Activated naive CD8-positive, alpha-beta T cell treated with anti-CD3 and anti-CD28 coated beads, Interleukin-2, amount 50 U/mL, for 24 hours (primary cell): ENCODE results near the gene BORCS6.
"Not testable (repeated sequence)": the region's sequence is repeated elsewhere in the genome, so short reads cannot be mapped to it uniquely, and the experiment has no call there.

Experiments
- ATAC-seq: fragments of 150-1000 bp; cut with Tn5 transposase; one replicate; pipeline ENCODE4 v1.10.0; 2021
- DNase-seq: peaks from one replicate; pipeline ENCODE4 v3.0.0; 2021
- H3K27ac Mint-ChIP-seq: one replicate; pipeline ENCODE4 v1.8.0; 2021; ENCODE audit warnings: mild to moderate bottlenecking, mixed read lengths
- H3K27me3 Mint-ChIP-seq: one replicate; pipeline ENCODE4 v1.8.0; 2021; ENCODE audit warnings: mixed read lengths
- H3K36me3 Mint-ChIP-seq: one replicate; pipeline ENCODE4 v1.8.0; 2021; ENCODE audit warnings: low read depth, mixed read lengths
- H3K4me1 Mint-ChIP-seq: one replicate; pipeline ENCODE4 v1.8.0; 2021; ENCODE audit warnings: mixed read lengths
- H3K4me3 Mint-ChIP-seq: one replicate; pipeline ENCODE4 v1.8.0; 2021; ENCODE audit warnings: mild to moderate bottlenecking, moderate library complexity, mixed read lengths
- H3K9me3 Mint-ChIP-seq: one replicate; pipeline ENCODE4 v1.8.0; 2021; ENCODE audit warnings: mixed read lengths

Gene BORCS6

DNA sequence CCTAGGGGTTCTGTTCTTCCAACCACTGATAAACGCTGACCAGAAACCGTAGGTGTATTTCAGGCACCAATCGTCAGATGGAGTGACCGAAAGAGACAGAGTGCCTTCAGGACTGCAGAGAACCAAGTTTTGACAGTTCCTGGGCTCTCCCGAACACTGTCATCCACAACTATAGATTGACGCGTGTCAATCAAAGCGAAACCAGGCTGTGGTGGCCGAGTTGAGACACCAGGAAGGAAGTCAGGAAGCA lies 32.3 kb upstream of the BORCS6 start:
- Mint-ChIP-seq H3K4me1 (peaks cover 60% of the 10 kb centered on the region), H3K4me3 (peak overlapping the region; percentile 97), H3K27me3 (peaks cover 26% of the 10 kb centered on the region), H3K9me3 (no peaks in the 10 kb centered on the region), H3K36me3 (peaks cover 27% of the 10 kb centered on the region), H3K27ac (peak overlapping the region; percentile 99)
- DNase-seq (no peak), ATAC-seq (peak; percentile 39)

DNA sequence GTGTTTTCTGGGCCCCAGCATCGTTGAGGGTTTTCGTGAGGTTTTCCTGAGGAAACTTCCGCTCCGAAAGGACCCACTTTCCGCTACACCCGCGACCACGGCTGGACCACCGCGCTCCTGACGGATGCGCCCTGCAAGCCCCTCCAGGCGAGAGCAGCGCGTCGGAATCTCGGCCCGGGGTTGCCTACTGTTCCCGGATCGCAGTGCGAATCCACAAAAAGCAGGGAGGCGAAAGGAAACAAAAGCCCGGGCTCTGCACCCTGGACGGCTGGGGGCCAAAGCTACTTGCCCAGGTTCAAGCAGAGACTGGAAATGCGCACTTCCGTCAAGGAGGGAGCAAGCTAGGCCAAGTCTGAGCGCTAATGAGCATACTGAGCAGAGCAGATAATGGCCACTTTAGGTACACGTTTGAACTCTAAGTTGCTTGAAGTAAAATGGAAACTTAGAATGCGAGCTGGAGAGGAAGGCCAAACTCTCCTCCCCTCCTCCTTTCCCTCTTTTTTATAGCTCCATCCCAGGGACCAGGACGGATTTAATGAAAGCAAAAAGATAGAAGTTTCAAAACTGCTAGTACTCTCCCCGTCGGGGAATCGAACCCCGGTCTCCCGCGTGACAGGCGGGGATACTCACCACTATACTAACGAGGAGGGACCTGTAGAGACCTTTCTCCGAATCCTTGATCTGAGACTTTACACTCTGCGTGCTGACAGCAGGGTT lies 31.8 kb upstream of the BORCS6 start:
- peak overlapping the region; percentile 97 for H3K4me3 Mint-ChIP-seq
- DNase-seq, result peak; percentile 89
- ATAC-seq, result peak; percentile 50
- peaks cover 22% of the 10 kb centered on the region for H3K36me3 Mint-ChIP-seq
- H3K27me3 Mint-ChIP-seq, result peaks cover 23% of the 10 kb centered on the region
- H3K27ac Mint-ChIP-seq, result peak overlapping the region; percentile 99
- peaks cover 55% of the 10 kb centered on the region for H3K4me1 Mint-ChIP-seq
- no peaks in the 10 kb centered on the region for H3K9me3 Mint-ChIP-seq

DNA sequence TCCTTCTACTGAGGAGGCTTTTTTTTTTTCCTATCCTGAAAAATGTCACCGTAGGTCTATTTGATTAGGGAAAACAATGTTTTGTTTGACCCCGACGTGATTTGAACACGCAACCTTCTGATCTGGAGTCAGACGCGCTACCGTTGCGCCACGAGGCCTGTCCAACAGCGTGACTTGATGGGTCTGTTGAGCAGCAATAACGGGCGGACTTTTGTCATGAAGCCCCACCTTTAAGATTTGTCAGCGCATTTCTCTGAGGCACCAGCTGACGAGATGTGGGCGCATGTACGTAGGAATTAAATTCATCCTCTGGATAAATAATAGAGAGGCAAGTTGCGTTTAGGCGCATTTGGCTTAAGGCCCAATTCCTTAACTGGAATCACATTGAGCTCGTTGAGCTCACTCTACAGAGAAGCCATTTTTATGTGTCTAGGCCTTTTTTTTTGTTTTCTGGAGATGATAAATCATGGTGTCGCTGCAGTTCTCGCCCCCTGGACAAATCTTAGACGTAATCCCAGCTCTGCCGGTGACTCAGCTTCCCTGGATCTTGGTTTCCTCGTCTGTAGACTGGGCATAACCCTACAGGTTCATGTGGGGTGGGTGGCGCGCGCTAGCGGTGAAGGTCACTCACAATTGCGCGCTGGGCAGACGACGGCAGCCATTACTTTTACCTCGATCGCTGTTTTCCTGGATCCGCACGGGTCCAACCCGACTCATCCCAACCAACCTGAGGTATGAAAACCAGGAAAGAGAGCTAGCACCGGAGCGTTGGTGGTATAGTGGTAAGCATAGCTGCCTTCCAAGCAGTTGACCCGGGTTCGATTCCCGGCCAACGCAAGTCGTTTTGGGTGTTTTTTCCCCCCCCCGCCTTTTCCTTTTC lies 31.0 kb upstream of the BORCS6 start:
- peaks cover 15% of the 10 kb centered on the region for H3K36me3 Mint-ChIP-seq
- peak; percentile 18 for ATAC-seq
- peak overlapping the region; percentile 97 for H3K4me3 Mint-ChIP-seq
- H3K27me3 Mint-ChIP-seq, result peaks cover 17% of the 10 kb centered on the region
- H3K9me3 Mint-ChIP-seq, result no peaks in the 10 kb centered on the region
- H3K4me1 Mint-ChIP-seq, result peaks cover 47% of the 10 kb centered on the region
- peak; percentile 91 for DNase-seq
- peak overlapping the region; percentile 99 for H3K27ac Mint-ChIP-seq

DNA sequence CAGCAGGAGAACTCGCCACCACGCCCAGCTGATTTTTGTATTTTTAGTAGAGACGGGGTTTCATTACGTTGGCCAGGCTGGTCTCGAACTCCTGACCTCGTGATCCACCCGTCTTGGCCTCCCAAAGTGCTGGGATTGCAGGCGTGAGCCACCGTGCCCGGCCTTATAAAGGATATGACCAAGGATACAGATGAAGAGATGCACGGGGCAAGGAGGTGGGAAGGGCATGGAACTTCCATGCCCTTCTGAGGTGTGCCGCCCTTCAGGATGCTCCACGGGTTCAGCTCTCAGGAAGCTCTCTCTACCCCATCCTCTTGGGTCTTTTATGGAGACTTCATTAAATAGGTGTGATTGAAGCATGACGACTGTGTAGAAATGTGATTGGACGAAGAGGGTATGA lies 24.0 kb upstream of the BORCS6 start:
- DNase-seq, H3K4me3 Mint-ChIP-seq, H3K36me3 Mint-ChIP-seq, H3K9me3 Mint-ChIP-seq, H3K27me3 Mint-ChIP-seq, ATAC-seq, H3K27ac Mint-ChIP-seq: not testable (repeated sequence)
- peaks cover 18% of the 10 kb centered on the region for H3K4me1 Mint-ChIP-seq

DNA sequence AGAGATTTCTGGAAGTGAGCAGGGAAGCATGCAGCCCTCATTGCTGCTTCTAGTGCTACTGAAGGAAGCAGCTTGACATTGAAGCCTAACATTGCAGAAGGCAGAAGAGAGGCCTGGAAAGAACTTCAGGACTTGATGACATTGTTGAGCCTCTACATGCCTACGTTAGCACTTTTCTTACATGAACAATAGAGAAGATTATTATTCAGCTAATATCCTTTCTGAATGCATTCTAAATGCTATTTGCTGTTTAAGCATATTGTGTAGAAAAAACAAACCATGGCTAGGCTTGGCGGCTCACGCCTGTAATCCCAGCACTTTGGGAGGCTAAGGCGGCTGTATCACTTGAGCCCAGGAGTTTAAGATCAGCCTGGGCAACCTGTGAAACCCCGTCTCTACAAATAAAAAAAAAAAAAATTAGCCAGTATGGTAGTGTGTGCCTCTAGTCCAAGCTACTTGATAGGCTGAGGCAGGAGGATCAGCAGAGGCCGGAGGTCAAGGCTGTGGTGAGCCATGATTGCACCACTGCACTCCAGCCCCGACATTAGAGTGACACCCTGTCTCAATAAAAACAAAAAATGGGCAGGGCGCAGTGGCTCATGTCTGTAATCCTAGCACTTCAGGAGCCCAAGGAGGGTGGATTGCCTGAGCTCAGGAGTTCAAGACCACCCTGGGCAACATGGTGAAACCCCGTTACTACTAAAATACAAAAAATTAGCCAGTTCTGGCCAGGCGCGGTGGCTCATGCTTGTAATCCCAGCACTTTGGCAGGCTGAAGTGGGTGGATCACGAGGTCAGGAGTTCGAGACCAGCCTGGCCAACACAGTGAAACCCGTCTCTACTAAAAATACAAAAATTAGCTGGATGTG lies 22.6 kb upstream of the BORCS6 start:
- no peak overlapping the region for H3K4me3 Mint-ChIP-seq
- DNase-seq (no peak), ATAC-seq (no peak)
- H3K4me1 Mint-ChIP-seq, result peaks cover 24% of the 10 kb centered on the region
- H3K27ac Mint-ChIP-seq, result no peak overlapping the region
- H3K27me3 Mint-ChIP-seq, result no peaks in the 10 kb centered on the region
- peaks cover 14% of the 10 kb centered on the region for H3K36me3 Mint-ChIP-seq
- no peaks in the 10 kb centered on the region for H3K9me3 Mint-ChIP-seq

DNA sequence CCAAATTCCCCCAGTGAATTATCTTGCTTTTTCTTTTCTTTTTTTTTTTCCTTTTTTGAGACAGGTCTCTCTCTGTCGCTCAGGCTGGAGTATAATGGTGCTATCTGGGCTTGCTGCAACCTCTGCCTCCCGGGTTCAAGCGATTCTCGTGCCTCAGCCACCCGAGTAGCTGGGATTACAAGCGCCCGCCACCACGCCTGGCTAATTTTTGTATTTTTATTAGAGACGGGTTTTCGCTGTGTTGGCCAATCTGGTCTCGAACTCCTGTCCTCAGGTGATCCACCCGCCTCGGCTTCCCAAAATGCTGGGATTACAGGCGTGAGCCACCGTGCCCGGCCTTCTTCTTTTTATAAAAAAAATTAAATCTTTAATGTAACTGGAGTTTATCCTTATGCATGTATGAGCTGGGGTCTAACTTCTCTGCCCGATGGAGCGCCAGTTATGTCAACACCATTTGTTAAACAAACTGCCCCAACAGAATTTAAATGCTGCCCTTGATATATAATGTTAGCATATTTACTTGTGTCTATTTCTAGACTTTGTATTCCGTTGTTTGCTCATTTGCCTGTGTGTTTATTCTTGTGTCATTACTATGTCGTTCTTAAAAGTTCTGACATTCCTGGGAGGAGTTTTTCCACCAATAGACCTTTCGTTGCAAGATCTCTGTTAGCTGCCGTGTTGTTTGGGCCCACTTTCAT lies 20.9 kb upstream of the BORCS6 start:
- H3K9me3 Mint-ChIP-seq, result no peaks in the 10 kb centered on the region
- H3K27ac Mint-ChIP-seq, result peak overlapping the region; percentile 98
- no peaks in the 10 kb centered on the region for H3K27me3 Mint-ChIP-seq
- H3K36me3 Mint-ChIP-seq, result peaks cover 28% of the 10 kb centered on the region
- DNase-seq, result no peak
- peak overlapping the region; percentile 99 for H3K4me3 Mint-ChIP-seq
- peaks cover 24% of the 10 kb centered on the region for H3K4me1 Mint-ChIP-seq
- no peak for ATAC-seq

DNA sequence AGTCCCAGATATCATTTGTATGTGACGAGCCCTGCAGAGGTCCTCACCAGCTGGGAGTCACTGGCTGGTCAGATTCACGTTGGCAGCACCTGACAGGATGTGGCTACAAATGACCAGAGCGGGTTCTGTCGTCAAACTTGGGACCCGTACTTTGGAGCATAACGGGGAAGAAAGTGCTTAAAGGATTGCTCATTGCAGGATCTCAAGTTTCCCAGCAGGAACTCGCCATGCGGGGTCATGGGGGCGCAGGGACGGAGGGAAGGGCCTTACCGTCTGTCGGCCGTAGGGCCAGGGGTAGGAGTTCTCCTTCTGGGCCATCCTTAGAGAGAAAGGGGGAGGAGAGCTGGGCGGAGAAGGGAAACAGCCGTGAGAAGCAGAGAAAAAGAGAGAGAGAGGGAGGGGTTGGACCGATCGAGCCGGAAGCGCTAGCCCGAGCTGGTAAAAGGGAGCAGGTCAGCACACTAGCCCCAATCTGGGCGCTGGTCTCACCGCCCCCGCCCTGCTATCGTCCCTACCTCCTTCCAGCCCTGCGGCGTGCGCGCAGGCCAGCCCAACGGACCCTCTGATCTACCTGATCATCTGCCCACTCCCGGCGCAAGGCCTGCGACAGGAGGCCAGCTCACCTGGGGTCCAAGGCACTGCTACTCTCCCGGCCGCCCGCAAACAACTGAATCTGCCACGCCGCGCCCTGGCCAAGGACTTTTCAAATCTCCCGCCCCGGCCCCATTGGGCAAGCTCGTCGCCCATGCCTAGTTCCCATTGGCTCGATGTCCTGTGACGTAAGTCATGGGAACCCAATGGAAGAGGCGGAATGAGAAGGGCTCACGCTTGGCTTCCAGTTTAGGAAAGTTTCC lies 20.2 kb upstream of the BORCS6 start, which contains the start of gene AURKB:
Gene AURKB, minus strand, starts transcription at position 669 of the 854 bp plus-strand sequence. Its CDS starts 351 bp downstream, at position 318.
- no peaks in the 10 kb centered on the region for H3K9me3 Mint-ChIP-seq
- H3K4me3 Mint-ChIP-seq, result peak within 1 kb of the TSS; percentile 99
- peaks cover 36% of the 10 kb centered on the region for H3K36me3 Mint-ChIP-seq
- H3K27ac Mint-ChIP-seq, result peak within 1 kb of the TSS; percentile 98
- DNase-seq, result peak; percentile 93
- peak; percentile 96 for ATAC-seq
- H3K4me1 Mint-ChIP-seq, result peaks cover 24% of the 10 kb centered on the region
- no peaks in the 10 kb centered on the region for H3K27me3 Mint-ChIP-seq

DNA sequence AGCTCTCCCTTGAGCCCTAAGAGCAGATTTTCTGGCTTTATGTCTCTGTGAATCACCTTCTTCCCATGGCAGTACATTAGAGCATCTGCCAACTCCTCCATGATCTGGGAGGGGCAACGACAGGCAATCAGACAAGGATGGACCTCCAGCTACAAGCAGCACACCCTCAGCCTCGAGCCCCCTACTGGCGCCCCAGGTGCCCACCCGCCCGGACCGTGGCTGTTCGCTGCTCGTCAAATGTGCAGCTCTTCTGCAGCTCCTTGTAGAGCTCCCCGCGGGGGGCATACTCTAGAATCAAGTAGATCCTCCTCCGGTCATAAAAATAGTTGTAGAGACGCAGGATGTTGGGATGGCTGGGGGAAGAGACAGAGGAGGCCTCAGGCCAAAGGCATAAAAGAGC lies 16.6 kb upstream of the BORCS6 start:
- Mint-ChIP-seq H3K9me3 (no peaks in the 10 kb centered on the region), H3K36me3 (peaks cover 55% of the 10 kb centered on the region), H3K27me3 (no peaks in the 10 kb centered on the region), H3K27ac (no peak overlapping the region), H3K4me1 (peaks cover 24% of the 10 kb centered on the region), H3K4me3 (no peak overlapping the region)
- no peak for ATAC-seq
- DNase-seq, result no peak

DNA sequence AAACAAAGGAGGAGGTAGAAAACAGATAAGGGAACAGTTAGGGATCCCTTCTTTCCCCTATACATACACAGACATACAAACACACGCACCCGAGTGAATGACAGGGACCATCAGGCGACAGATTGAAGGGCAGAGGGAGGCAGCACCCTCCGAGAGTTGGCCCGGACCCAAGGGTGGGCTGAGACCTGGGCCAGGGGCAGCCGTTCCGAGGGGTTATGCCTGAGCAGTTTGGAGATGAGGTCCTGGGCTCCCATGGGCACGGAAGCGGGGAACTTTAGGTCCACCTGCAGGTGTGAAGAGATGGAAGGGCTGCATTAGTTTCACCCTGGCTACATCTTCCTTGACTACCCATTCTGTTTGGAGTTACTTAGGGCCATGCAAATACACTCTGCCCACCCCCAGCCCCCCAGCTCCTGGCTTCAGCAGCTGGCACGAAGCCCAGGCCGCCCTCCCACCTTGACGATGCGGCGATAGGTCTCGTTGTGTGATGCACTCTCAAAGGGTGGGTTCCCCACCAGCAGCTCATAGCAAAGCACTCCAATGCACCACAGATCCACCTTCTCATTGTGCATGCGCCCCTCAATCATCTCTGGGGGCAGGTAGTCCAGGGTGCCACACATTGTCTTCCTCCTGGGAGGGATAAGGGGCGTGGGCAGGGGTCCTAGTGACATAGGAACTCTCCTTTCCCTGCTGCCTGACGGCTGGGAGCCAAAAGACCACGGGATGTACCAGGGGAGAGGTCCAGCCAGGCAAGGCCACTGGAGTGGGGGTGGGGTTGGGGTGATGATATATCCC lies 15.0 kb upstream of the BORCS6 start:
- Mint-ChIP-seq H3K27me3 (peaks cover 2% of the 10 kb centered on the region), H3K36me3 (peaks cover 59% of the 10 kb centered on the region), H3K4me1 (peaks cover 20% of the 10 kb centered on the region), H3K27ac (peak overlapping the region; percentile 59), H3K4me3 (no peak overlapping the region), H3K9me3 (no peaks in the 10 kb centered on the region)
- ATAC-seq (no peak), DNase-seq (no peak)

DNA sequence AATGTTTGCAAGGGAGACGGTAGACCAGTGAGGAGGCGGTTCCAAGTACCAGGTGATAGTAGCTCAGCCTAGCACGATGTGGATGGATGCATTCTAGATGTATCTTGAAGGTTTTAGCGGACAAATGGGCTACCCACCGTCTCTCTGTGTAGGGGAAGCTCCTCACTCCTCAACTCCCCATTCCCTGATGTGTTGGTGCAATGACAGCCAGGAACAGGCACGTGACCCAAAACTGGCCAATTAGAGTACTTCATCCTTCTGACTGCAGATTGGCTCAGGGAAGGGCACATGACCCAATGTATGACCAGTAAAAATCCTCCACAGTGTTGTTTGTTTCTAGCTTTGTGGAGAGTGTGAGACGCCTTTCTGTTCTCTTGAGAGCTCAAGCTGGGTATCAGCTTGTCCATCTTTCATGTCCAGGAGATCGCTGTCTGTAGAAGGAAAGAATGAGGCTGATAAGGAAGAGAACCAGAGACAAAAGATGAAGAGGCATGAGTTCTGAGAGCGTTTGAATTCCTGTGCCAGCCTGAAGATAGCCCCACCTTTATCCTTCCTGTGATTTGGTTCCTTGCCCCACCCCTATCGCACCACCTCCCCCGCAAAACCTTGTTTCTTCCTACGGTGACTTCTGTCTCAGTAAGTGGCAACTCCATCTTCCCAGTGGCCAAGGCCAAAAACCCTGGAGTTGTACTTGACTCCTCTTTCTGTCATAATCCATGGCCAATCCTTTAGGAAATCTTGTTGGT lies 2.3 kb upstream of the BORCS6 start:
- H3K9me3 Mint-ChIP-seq, result no peaks in the 10 kb centered on the region
- DNase-seq (peak; percentile 57), ATAC-seq (peak; percentile 6)
- H3K4me1 Mint-ChIP-seq, result peaks cover 22% of the 10 kb centered on the region
- H3K27ac Mint-ChIP-seq, result no peak overlapping the region
- H3K4me3 Mint-ChIP-seq, result no peak overlapping the region
- H3K36me3 Mint-ChIP-seq, result no peaks in the 10 kb centered on the region
- H3K27me3 Mint-ChIP-seq, result no peaks in the 10 kb centered on the region

DNA sequence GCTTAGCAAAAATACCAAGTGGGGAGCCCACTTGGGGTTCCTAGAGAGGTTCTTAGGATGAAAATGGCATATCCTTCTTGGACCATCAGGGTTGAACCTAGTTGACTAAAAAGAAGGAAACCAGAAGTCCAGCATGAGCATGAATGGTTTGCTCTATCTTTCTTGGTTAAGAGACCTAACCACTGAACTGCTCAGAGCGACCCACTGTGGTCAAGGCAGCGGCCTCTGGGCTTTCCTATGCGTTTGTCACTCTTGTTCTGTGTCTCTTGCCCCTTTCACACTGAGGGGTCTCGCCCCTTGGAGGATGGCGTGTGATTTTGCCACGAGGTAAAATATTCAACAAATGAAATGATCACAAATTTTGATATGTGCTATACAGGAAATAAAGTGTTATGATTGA lies 526 bp upstream of the BORCS6 start:
- DNase-seq (no peak), ATAC-seq (no peak)
- Mint-ChIP-seq H3K4me3 (no peak overlapping the region), H3K27ac (peak overlapping the region; percentile 88), H3K36me3 (no peaks in the 10 kb centered on the region), H3K27me3 (no peaks in the 10 kb centered on the region), H3K9me3 (no peaks in the 10 kb centered on the region), H3K4me1 (peaks cover 14% of the 10 kb centered on the region)

DNA sequence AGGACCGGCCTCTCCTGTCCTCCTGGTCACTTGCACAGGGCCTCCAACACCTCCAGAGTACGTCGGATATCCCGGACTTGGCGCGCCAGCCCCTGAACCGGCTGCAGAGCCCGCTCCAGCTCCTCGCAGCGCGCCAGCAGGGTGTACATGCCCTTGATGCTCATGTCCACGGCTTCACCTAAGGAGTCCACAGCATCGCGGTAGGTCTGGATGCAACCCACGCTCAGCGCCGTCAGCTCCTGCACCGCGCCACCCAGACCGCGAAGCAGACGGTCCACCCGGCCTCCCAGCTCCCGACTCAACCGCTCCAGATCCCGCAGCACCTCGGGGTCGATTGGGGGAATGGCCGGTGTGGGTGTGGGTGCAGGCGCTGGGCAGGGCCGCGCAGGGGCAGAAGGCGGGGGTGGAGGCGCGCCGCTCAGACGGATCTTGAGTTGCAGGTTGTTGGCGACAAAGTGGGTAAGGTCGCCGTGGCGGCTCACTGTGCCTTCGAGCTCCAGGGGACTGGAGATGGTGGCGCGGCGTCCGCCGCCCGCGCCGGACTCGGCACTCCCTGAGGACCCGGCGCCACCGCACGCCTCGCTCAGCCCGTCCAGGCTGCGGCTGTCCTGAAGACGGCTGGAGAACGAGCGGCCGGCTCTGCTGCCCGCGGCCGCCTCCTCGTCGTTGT lies 804 bp downstream of the BORCS6 start:
- DNase-seq (peak; percentile 34), ATAC-seq (no peak)
- H3K9me3 Mint-ChIP-seq, result no peaks in the 10 kb centered on the region
- H3K36me3 Mint-ChIP-seq, result no peaks in the 10 kb centered on the region
- H3K27ac Mint-ChIP-seq, result no peak overlapping the region
- no peak overlapping the region for H3K4me3 Mint-ChIP-seq
- H3K4me1 Mint-ChIP-seq, result peaks cover 17% of the 10 kb centered on the region
- H3K27me3 Mint-ChIP-seq, result no peaks in the 10 kb centered on the region
